Endothelial cell (in vitro differentiated cells): ENCODE data around the gene FANCD2. TPM values are rescaled to one million over a fixed set of nuclear protein-coding genes. Genes with fewer than 3 reads are reported as not detected.
"Not testable (repeated sequence)": the region's sequence is repeated elsewhere in the genome, so short reads cannot be mapped to it uniquely, and the experiment has no call there.

Experiments
- DNase-seq: peaks from one replicate; pipeline ENCODE4 v3.0.0; 2021; ENCODE audit warnings: low spot score
- H3K27ac Mint-ChIP-seq: one replicate; pipeline ENCODE4 v1.8.0; 2021; ENCODE audit warnings: mixed read lengths, inconsistent platforms; ENCODE audit not compliant: unreplicated experiment
- H3K27me3 Mint-ChIP-seq: one replicate; pipeline ENCODE4 v1.8.0; 2021; ENCODE audit warnings: mild to moderate bottlenecking, moderate library complexity, mixed read lengths, inconsistent platforms; ENCODE audit not compliant: unreplicated experiment
- H3K36me3 Mint-ChIP-seq: one replicate; pipeline ENCODE4 v1.8.0; 2021; ENCODE audit warnings: mild to moderate bottlenecking, low read depth, mixed read lengths, inconsistent platforms; ENCODE audit not compliant: unreplicated experiment
- H3K4me1 Mint-ChIP-seq: one replicate; pipeline ENCODE4 v1.8.0; 2021; ENCODE audit warnings: mild to moderate bottlenecking, mixed read lengths, inconsistent platforms; ENCODE audit not compliant: unreplicated experiment
- H3K4me3 Mint-ChIP-seq: one replicate; pipeline ENCODE4 v1.8.0; 2021; ENCODE audit warnings: mild to moderate bottlenecking, mixed read lengths, inconsistent platforms; ENCODE audit not compliant: unreplicated experiment
- H3K9me3 Mint-ChIP-seq: one replicate; pipeline ENCODE4 v1.8.0; 2021; ENCODE audit warnings: mixed read lengths, inconsistent platforms; ENCODE audit not compliant: unreplicated experiment
- CTCF ChIP-seq: fragments of 200-600 bp; sonication (generic); IDR thresholded peaks from one replicate; pipeline ENCODE4 v1.5.0; 2021; ENCODE audit warnings: antibody characterized with exemption; ENCODE audit not compliant: unreplicated experiment
- total RNA-seq: library from RNA; stranded (reverse); fragmentation: NEBNext Ultra II Directional; extraction: Animal tissue kit (Norgen Biotek cat#: 25700); gene quantifications from one replicate; pipeline ENCODE4 v1.2.1, GENCODE V29; 2021; ENCODE audit not compliant: unreplicated experiment

The FANCD2 gene
- total RNA-seq, 1 donor from 2014 or later, result 14.5 TPM

DNA sequence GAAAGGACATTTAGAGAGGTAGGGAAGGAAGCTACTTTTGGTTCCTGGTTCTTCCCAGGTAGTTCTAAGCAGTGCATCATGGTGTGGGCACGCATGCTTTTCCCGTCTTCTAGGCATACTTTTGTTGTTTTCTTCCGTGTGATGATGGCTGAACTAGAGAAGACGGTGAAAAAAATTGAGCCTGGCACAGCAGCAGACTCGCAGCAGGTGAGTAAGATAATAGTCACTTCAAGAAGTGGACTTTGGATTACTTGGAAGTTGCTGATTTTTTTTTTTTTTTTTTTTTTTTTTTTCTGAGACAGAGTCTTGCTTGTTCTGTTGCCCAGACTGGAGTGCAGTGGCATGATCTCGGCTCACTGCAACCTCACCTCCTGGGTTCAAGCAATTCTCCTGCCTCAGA is 63.9 kb downstream of the FANCD2 start:
- Mint-ChIP-seq H3K4me1 (no peaks in the 10 kb centered on the region), H3K27ac (no peak overlapping the region), H3K27me3 (no peaks in the 10 kb centered on the region), H3K36me3 (peaks cover 18% of the 10 kb centered on the region), H3K9me3 (no peaks in the 10 kb centered on the region), H3K4me3 (no peak overlapping the region)
- no peak for DNase-seq
- TF ChIP-seq CTCF, result no peak

GRCh38 chr3:10090774-10091173 is 64.5 kb downstream of the FANCD2 start:
- H3K4me3 Mint-ChIP-seq, H3K9me3 Mint-ChIP-seq, H3K27ac Mint-ChIP-seq, DNase-seq, H3K27me3 Mint-ChIP-seq, H3K4me1 Mint-ChIP-seq: not testable (repeated sequence)
- H3K36me3 Mint-ChIP-seq, result peaks cover 18% of the 10 kb centered on the region

GRCh38 chr3:10091387-10091786 is 65.2 kb downstream of the FANCD2 start:
- H3K9me3 Mint-ChIP-seq, H3K4me1 Mint-ChIP-seq, H3K27ac Mint-ChIP-seq, H3K27me3 Mint-ChIP-seq, H3K4me3 Mint-ChIP-seq, DNase-seq: not testable (repeated sequence)
- H3K36me3 Mint-ChIP-seq, result peaks cover 18% of the 10 kb centered on the region

GRCh38 chr3:10093678-10094077 is 67.4 kb downstream of the FANCD2 start:
- TF ChIP-seq CTCF, result no peak
- Mint-ChIP-seq H3K27ac (no peak overlapping the region), H3K27me3 (no peaks in the 10 kb centered on the region), H3K36me3 (peaks cover 13% of the 10 kb centered on the region), H3K4me1 (no peaks in the 10 kb centered on the region), H3K9me3 (no peaks in the 10 kb centered on the region), H3K4me3 (no peak overlapping the region)
- DNase-seq, result no peak

- Mint-ChIP-seq H3K4me1 (no peaks in the 10 kb centered on the region), H3K36me3 (peaks cover 3% of the 10 kb centered on the region), H3K4me3 (peak overlapping the region; percentile 12), H3K27ac (no peak overlapping the region), H3K27me3 (no peaks in the 10 kb centered on the region), H3K9me3 (no peaks in the 10 kb centered on the region)
- DNase-seq, result no peak
- no peak for TF ChIP-seq CTCF
Measured at GRCh38 chr3:10099041-10099440, 72.8 kb downstream of the FANCD2 start.

- Mint-ChIP-seq H3K4me3 (no peak overlapping the region), H3K4me1 (no peaks in the 10 kb centered on the region), H3K36me3 (no peaks in the 10 kb centered on the region)
Measured at GRCh38 chr3:10106919-10107318, 80.7 kb downstream of the FANCD2 start.

More at GRCh38 chr3:10106919-10107318, 80.7 kb downstream of the FANCD2 start:
- no peak overlapping the region for H3K27ac Mint-ChIP-seq
- no peak for TF ChIP-seq CTCF
- DNase-seq, result no peak
- H3K27me3 Mint-ChIP-seq, result no peaks in the 10 kb centered on the region
- no peaks in the 10 kb centered on the region for H3K9me3 Mint-ChIP-seq
